Vagina (tissue), 2 donors: ENCODE results near the gene EHMT1. TPM values are rescaled to one million over a fixed set of nuclear protein-coding genes. Genes with fewer than 3 reads are reported as not detected.

Source experiments
- DNase-seq, 2 donors: peaks; one replicate each; pipeline ENCODE4 v3.0.0-alpha.2; 2017; ENCODE audit errors: extremely low spot score in 2 of 2
- H3K27ac ChIP-seq: fragments of 200-600 bp; sonication (generic); one replicate; pipeline ENCODE4 v1.5.1; 2019
- H3K27me3 ChIP-seq: fragments of 200-600 bp; sonication (generic); one replicate; pipeline ENCODE4 v1.5.1; 2019
- H3K36me3 ChIP-seq, 2 donors: fragments of 200-600 bp; sonication (generic); one replicate each; pipeline ENCODE4 v1.5.1; 2017 to 2019
- H3K4me1 ChIP-seq: fragments of 200-600 bp; sonication (generic); one replicate; pipeline ENCODE4 v1.5.1; 2019
- H3K4me3 ChIP-seq, 2 donors: fragments of 200-600 bp; sonication (generic); 1 replicate in 1 of 2; 2 replicates in 1 of 2; pipeline ENCODE4 v1.5.1; 2016 to 2019
- H3K9me3 ChIP-seq: fragments of 200-600 bp; sonication (generic); one replicate; pipeline ENCODE4 v1.5.1; 2019
- POLR2A ChIP-seq, 2 donors: fragments of 450-650 bp; IDR thresholded peaks; one replicate each; pipeline ENCODE4 v1.6.1; 2017; ENCODE audit warnings: antibody characterized with exemption in 2 of 2, mild to moderate bottlenecking in 2 of 2, moderate library complexity in 2 of 2
- POLR2AphosphoS5 ChIP-seq, 2 donors: sonication (generic); formaldehyde crosslinking; IDR thresholded peaks; one replicate each; pipeline ENCODE4 v1.9.0; 2017; ENCODE audit warnings: antibody characterized with exemption in 2 of 2, mild to moderate bottlenecking in 2 of 2, low read depth in 1 of 2; ENCODE audit not compliant: insufficient read depth in 1 of 2
- intact Hi-C: fragments of 100-400 bp; cut with DNase I; formaldehyde crosslinking; loops from one replicate; pipeline ENCODE4 v1.15.1; 2023
- total RNA-seq: library from RNA; depleted of rRNA; stranded (reverse); fragments of >200 nt; gene quantifications from one replicate; pipeline ENCODE4 v1.2.3, GENCODE V29; 2016
- TF ChIP-seq, protein P1 (sequence below), 3 experiments: fragments of 450-650 bp in 2 of 3; fragments of 200-600 bp in 1 of 3; sonication (generic) in 1 of 3; IDR thresholded peaks; one replicate each; pipeline ENCODE4 v1.5.1; 2017 to 2019; ENCODE audit warnings: antibody characterized with exemption in 3 of 3, mild to moderate bottlenecking in 2 of 3, moderate library complexity in 2 of 3

Gene EHMT1
- total RNA-seq, 1 donor from 2014 or later = 65.8 TPM

DNA sequence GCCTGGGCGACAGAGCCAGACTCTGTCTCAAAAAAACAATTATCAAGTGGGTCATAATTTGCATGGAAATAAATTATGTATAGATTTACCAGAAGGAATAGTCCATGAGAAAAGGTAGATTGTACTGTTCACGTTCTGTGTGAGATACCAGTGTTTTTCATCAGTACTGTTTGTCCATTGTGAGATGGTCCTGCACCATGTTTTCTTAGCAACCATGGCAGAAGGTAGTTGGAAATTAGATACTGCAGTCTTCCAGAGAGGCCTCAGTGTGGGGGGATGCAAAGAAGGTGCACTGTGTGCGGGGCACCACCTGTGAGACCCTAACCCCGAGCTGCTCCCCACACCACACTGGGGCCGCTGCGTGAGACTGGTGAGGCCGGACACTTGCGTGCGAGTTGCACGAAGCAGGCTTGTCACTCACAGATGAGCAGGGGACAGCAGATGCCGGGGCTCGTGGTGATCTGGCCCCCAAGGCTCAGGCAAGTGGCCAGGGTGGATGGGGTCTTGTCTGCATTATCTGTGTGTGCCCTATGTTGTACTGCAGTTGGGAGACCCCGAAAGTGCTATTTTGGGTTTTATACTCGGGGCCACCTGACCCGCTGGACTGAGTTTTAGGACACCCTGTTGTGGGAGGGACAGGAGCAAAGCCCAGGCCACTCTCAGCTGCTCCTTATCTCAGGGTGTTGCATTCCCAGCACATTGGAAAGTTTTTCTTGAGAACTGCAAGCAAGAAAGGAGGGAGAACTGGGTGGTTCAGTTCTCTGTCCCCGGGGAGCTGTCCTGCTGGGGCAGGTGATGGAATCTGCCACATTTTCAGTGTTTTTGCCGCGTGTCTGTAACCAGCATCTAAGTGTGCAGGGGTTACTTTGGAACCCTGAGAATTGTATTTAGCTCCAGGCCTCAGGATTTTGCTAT is 61.9 kb downstream of the EHMT1 start:
- TF ChIP-seq, protein P1, sequence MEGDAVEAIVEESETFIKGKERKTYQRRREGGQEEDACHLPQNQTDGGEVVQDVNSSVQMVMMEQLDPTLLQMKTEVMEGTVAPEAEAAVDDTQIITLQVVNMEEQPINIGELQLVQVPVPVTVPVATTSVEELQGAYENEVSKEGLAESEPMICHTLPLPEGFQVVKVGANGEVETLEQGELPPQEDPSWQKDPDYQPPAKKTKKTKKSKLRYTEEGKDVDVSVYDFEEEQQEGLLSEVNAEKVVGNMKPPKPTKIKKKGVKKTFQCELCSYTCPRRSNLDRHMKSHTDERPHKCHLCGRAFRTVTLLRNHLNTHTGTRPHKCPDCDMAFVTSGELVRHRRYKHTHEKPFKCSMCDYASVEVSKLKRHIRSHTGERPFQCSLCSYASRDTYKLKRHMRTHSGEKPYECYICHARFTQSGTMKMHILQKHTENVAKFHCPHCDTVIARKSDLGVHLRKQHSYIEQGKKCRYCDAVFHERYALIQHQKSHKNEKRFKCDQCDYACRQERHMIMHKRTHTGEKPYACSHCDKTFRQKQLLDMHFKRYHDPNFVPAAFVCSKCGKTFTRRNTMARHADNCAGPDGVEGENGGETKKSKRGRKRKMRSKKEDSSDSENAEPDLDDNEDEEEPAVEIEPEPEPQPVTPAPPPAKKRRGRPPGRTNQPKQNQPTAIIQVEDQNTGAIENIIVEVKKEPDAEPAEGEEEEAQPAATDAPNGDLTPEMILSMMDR (IDR thresholded peaks at IDR 0.05) = no peak
- TF ChIP-seq POLR2AphosphoS5 (IDR thresholded peaks at IDR 0.05; ENCODE audit: insufficient read depth in 1 of 2, low read depth in 1 of 2) (no peak), POLR2A (IDR thresholded peaks at IDR 0.05) (no peak)
- peaks cover 27% of the 10 kb centered on the region for H3K4me1 ChIP-seq
- H3K36me3 ChIP-seq = no peaks in the 10 kb centered on the region
- no peaks in the 10 kb centered on the region for H3K9me3 ChIP-seq
- H3K27ac ChIP-seq = no peak overlapping the region
- no peak overlapping the region for H3K4me3 ChIP-seq
- intact Hi-C loops = no loop called here
- H3K27me3 ChIP-seq = no peaks in the 10 kb centered on the region
- no peak for DNase-seq

DNA sequence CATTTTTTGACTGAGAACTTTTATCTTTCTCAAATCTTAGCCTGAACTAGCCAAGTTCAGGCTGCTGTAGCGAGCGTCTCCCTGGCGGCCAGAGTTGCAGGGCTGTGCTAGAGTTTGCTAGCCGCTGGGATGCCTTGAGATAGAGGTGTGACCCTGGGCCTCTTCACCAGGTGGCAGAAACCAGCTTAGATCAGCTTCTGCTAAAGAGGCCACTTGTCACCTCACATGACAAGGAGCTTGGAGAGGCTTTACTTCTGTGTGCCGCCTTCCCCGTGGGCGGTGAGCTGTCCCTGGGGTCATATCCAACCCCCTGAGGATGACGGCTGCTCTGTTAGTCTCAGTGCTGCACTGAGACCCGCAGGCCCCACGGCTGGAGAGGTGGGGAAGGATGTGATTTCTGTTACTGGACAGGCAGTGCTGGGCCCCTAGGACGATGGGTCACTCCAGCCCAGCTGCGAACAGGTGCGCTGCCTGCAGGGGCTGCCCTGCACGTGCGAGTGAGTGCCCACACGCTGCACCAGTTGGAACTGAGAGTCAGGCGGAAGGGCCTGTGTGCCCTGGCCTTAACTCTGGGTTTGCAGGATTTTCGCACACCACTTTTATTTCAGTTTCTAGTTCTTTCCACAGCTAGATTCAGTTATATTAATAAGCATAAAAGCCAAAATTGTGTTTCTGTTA is 63.8 kb downstream of the EHMT1 start:
- DNase-seq = no peak
- H3K9me3 ChIP-seq = no peaks in the 10 kb centered on the region
- no peaks in the 10 kb centered on the region for H3K36me3 ChIP-seq
- H3K4me1 ChIP-seq = peaks cover 31% of the 10 kb centered on the region
- intact Hi-C loops = no loop called here
- no peak overlapping the region for H3K27ac ChIP-seq
- no peak overlapping the region for H3K4me3 ChIP-seq
- H3K27me3 ChIP-seq = no peaks in the 10 kb centered on the region
- no peak for TF ChIP-seq POLR2AphosphoS5 (IDR thresholded peaks at IDR 0.05; ENCODE audit: insufficient read depth in 1 of 2, low read depth in 1 of 2)
- no peak for TF ChIP-seq POLR2A (IDR thresholded peaks at IDR 0.05)
- TF ChIP-seq, protein P1 (IDR thresholded peaks at IDR 0.05) = no peak

DNA sequence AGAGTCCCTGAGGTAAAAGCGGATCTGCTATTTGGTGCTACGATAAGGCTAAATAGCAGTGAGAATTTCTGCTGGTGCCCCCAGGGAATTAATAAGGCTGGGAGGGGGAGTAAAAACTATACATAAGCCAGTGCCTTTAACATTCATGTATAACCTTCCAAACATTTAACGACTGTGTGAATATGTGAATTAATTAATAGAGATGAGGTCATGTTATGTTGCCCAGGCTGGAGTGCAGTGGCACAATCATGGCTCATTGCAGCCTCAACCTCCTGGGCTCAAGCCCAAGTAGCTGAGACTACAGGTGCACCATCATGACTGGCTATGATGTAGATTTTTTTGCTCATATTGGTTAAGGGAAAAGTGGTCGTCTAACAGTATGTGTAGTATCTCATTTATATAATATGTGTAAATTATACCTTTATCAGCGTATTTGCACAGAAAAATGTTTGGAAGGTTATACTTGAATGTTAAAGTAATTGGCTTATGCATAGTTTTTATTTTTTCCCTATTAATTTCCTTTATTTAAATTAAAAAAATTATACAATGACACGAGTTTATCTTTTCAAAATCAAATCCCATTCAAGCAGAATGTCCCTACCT is 64.6 kb downstream of the EHMT1 start:
- TF ChIP-seq, protein P1 (IDR thresholded peaks at IDR 0.05) = no peak
- TF ChIP-seq POLR2A (IDR thresholded peaks at IDR 0.05) (no peak), POLR2AphosphoS5 (IDR thresholded peaks at IDR 0.05; ENCODE audit: insufficient read depth in 1 of 2, low read depth in 1 of 2) (no peak)
- Histone ChIP-seq H3K36me3 (no peaks in the 10 kb centered on the region), H3K4me3 (no peak overlapping the region), H3K4me1 (peaks cover 39% of the 10 kb centered on the region), H3K27me3 (no peaks in the 10 kb centered on the region), H3K9me3 (no peaks in the 10 kb centered on the region), H3K27ac (no peak overlapping the region)
- intact Hi-C loops = no loop called here
- no peak for DNase-seq

DNA sequence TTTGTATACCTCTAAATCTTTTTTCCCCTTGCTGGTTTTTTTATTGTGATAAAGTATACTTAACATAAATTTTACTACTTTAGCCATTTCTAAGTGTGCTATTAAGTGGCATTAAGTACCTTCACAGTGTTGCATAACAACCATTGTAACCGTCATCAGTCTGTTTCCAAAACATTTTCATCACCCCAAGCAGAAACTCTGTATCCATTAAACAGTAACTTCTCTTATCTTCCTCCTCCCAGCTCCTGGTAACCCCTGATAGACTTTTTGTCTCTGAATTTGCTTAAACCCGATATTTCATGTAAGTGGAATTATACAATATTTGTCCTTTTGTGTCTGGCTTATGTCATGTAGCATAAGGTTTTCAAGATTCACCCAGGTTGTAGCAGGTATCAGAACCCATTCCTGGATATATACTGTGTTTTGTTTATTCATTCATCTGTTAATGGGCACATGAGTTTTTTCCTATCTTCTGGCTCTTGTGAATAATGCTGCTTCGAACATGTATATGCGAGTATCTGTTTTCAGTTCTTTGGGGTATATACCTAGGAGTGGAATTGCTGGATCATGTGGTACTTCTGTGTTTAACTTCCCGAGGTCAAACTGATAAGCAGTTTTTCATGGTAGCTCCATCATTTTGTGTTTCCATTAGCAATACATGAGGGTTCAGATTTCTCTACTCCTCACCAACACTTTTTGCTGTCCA is 66.4 kb downstream of the EHMT1 start:
- Histone ChIP-seq H3K4me1 (peaks cover 37% of the 10 kb centered on the region), H3K27ac (no peak overlapping the region), H3K4me3 (no peak overlapping the region), H3K36me3 (no peaks in the 10 kb centered on the region), H3K27me3 (no peaks in the 10 kb centered on the region), H3K9me3 (no peaks in the 10 kb centered on the region)
- intact Hi-C loops = no loop called here
- TF ChIP-seq, protein P1 (IDR thresholded peaks at IDR 0.05) = no peak
- no peak for TF ChIP-seq POLR2AphosphoS5 (IDR thresholded peaks at IDR 0.05; ENCODE audit: insufficient read depth in 1 of 2, low read depth in 1 of 2)
- no peak for TF ChIP-seq POLR2A (IDR thresholded peaks at IDR 0.05)
- no peak for DNase-seq
